ENCODE data around the gene DHRS7B.

DHRS7B gene

DNA sequence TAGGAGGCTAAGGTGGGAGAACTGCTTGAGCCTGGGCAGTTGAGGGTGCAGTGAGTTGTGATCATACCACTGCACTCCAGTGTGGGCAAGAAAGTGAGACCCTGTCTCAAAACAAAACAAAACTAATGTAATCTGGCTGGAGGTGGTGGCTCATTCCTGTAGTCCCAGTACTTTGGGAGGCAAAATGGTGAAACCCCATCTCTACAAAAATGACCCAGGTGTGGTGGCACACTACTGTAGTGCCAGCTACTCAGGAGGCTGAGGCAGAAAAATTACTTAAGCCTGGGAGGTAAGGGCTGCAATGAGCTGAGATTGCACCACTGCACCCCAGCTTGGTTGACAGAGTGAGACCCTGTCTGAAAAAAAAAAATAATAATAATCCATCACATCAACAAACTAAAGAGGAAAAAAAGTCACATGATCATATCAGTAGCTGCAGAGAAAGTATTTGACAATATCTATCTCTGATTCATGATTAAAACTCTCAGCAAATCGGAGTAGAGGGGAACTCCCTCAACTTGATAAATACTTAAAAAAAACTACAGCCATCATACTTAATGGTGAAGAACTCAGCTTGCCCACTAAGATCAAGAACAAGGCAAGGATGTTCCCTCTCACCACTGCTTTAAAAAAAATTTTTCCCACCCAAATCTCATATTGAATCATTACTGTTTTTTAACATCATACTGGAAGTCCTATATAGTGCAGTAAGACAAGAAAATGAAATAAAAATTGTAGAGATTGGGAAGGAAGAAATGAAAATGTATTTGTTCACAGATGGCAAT is 31.0 kb downstream of the DHRS7B start:
- DNase-seq (ENCODE audit: low read depth), result no peak
- H3K4me3 ChIP-seq (ENCODE audit: control insufficient read depth, low read depth, low read length), result no peak overlapping the region
- TF ChIP-seq, protein P1, sequence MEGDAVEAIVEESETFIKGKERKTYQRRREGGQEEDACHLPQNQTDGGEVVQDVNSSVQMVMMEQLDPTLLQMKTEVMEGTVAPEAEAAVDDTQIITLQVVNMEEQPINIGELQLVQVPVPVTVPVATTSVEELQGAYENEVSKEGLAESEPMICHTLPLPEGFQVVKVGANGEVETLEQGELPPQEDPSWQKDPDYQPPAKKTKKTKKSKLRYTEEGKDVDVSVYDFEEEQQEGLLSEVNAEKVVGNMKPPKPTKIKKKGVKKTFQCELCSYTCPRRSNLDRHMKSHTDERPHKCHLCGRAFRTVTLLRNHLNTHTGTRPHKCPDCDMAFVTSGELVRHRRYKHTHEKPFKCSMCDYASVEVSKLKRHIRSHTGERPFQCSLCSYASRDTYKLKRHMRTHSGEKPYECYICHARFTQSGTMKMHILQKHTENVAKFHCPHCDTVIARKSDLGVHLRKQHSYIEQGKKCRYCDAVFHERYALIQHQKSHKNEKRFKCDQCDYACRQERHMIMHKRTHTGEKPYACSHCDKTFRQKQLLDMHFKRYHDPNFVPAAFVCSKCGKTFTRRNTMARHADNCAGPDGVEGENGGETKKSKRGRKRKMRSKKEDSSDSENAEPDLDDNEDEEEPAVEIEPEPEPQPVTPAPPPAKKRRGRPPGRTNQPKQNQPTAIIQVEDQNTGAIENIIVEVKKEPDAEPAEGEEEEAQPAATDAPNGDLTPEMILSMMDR (conservative IDR thresholded peaks at IDR 0.05; ENCODE audit: control insufficient read depth, insufficient read depth, low read depth, low read length), result no peak

DNA sequence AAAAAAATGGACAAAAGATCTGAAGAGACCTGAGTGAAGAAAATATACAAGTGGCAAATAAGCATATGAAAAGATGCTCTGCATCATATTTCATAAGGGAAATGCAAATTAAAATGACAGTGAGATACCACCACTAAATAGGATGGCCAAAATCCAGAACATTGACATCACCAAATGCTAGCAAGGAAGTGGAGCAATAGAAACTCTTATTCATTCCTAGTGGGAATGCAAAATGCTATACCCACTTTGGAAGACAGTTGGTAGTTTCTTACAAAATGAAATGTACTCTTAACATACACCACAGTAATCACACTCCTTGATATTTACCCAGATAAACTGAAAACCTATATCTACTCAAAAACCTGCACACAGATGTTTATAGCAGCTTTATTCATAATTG is 33.6 kb downstream of the DHRS7B start:
- peak; percentile 31 for DNase-seq (ENCODE audit: low read depth)
- TF ChIP-seq, protein P1 (conservative IDR thresholded peaks at IDR 0.05; ENCODE audit: control insufficient read depth, insufficient read depth, low read depth, low read length), result no peak
- H3K4me3 ChIP-seq (ENCODE audit: control insufficient read depth, low read depth, low read length), result no peak overlapping the region

DNA sequence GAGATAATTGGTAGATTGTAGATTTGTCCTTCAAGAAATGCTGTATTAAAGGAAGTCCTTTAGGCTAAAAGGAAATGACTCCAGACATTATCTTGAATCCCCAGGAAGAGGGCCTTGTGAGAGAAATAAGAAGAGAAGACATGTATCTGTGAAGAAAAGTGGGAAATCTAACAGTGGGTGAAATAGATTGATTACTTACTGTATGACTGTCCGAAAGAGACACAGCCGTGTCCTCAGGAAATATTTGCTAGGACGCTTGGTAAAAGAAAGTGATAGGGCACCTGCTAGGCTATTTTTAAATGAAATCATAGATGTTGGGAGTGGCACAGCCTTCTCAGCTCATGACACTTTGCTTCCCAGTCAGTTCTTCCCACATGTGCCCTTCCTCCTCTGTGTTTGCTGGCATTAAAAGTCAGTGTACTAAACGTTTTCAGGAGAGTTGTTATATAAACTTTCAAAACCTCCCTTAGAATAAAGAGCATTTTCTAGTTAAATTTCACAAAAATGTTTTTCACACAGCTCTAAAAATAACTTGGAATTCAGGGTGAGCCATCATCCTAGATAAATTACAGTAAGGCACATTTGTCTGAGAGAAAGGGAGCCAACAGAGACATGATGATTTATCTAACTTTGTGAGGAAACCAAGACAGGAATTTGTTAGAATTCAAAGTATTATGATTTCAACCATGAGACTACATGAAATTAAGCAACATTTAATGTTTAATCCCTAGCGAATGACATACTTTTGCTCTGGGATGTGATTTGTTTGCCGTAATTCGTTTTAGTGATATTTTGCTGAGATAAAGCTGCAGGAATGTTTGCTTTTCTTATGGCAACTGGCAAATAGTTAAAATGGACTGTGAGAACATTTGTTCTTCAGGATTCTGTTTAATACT is 35.0 kb downstream of the DHRS7B start:
- DNase-seq (ENCODE audit: low read depth), result peak; percentile 69
- TF ChIP-seq, protein P1 (conservative IDR thresholded peaks at IDR 0.05; ENCODE audit: control insufficient read depth, insufficient read depth, low read depth, low read length), result no peak
- H3K4me3 ChIP-seq (ENCODE audit: control insufficient read depth, low read depth, low read length), result no peak overlapping the region

DNA sequence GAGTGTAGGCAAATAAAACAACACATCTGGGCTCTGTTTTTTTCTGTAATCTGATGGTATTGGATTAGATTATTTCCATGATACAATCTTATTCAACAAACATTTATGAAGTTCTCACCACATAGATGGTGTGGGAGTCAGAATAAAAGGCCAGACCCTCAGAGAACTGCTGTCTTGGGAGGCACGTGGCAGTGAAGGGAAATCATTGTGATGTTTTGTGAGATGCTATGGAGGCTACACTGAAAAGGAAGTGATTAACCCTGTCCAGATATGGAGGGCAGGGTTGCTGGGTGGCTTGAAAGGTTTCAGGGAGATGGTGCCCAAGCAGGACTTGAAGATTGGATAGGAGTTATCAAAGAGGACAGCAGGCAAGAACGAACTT is 35.6 kb downstream of the DHRS7B start:
- DNase-seq (ENCODE audit: low read depth), result no peak
- H3K4me3 ChIP-seq (ENCODE audit: control insufficient read depth, low read depth, low read length), result no peak overlapping the region
- TF ChIP-seq, protein P1 (conservative IDR thresholded peaks at IDR 0.05; ENCODE audit: control insufficient read depth, insufficient read depth, low read depth, low read length), result no peak

DNA sequence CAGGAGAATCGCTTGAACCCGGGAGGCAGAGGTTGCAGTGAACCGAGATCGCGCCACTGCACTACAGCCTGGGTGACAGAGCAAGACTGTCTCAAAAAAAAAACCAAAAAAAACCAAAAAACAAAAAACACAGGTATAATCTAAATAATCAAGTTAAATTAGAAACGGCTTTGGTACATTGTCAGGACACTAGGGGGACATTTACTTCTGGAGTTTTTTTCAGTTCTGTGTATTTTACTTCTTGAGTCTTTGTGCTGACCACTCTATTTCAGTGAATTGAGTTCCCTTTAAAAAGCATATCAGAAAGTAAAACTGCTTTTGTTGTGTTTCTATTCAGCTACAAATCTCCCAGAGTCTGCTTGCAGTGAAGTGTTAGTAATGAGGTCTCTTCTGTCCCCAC is 36.3 kb downstream of the DHRS7B start:
- TF ChIP-seq, protein P1 (conservative IDR thresholded peaks at IDR 0.05; ENCODE audit: control insufficient read depth, insufficient read depth, low read depth, low read length), result no peak
- no peak overlapping the region for H3K4me3 ChIP-seq (ENCODE audit: control insufficient read depth, low read depth, low read length)
- DNase-seq (ENCODE audit: low read depth), result no peak

DNA sequence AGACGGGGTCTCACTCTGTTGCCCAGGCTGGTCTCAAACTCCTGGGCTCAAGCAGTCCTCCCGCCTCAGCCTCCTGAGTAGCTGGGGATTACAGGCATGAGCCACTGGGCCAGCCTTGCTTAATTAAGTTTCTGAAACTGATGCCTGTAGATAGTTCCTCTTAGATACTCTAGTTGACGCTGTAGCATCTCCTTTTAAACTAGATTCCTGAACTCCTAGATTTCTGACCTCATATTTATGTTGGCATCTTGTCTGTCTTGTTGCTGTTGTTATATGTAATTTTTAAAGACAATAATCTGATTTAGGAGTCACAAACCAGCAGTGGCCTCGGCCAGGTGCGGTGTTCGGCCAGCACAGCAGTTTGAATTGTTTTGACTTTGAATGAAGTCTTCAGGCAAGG is 37.5 kb downstream of the DHRS7B start:
- no peak overlapping the region for H3K4me3 ChIP-seq (ENCODE audit: control insufficient read depth, low read depth, low read length)
- TF ChIP-seq, protein P1 (conservative IDR thresholded peaks at IDR 0.05; ENCODE audit: control insufficient read depth, insufficient read depth, low read depth, low read length), result no peak
- DNase-seq (ENCODE audit: low read depth), result no peak
